GM12873 (cell line): ENCODE data around the gene KIF6.

Experiments used
- TF ChIP-seq, protein P1 (sequence below): IDR thresholded peaks from 2 replicates; pipeline ENCODE4 v1.5.1; 2012; ENCODE audit warnings: low read depth, mild to moderate bottlenecking, moderate library complexity, low read length, control low read depth; ENCODE audit not compliant: insufficient read depth; ENCODE audit errors: missing control alignments

KIF6 gene

GRCh38 chr6:39453956-39454524, 271.2 kb downstream of the KIF6 start:
- TF ChIP-seq, protein P1, sequence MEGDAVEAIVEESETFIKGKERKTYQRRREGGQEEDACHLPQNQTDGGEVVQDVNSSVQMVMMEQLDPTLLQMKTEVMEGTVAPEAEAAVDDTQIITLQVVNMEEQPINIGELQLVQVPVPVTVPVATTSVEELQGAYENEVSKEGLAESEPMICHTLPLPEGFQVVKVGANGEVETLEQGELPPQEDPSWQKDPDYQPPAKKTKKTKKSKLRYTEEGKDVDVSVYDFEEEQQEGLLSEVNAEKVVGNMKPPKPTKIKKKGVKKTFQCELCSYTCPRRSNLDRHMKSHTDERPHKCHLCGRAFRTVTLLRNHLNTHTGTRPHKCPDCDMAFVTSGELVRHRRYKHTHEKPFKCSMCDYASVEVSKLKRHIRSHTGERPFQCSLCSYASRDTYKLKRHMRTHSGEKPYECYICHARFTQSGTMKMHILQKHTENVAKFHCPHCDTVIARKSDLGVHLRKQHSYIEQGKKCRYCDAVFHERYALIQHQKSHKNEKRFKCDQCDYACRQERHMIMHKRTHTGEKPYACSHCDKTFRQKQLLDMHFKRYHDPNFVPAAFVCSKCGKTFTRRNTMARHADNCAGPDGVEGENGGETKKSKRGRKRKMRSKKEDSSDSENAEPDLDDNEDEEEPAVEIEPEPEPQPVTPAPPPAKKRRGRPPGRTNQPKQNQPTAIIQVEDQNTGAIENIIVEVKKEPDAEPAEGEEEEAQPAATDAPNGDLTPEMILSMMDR = no peak

- TF ChIP-seq, protein P1 = no peak
Measured at GRCh38 chr6:39453241-39453640, 272.0 kb downstream of the KIF6 start.

- TF ChIP-seq, protein P1 = no peak
Measured at GRCh38 chr6:39452306-39453145, 272.7 kb downstream of the KIF6 start.

DNA sequence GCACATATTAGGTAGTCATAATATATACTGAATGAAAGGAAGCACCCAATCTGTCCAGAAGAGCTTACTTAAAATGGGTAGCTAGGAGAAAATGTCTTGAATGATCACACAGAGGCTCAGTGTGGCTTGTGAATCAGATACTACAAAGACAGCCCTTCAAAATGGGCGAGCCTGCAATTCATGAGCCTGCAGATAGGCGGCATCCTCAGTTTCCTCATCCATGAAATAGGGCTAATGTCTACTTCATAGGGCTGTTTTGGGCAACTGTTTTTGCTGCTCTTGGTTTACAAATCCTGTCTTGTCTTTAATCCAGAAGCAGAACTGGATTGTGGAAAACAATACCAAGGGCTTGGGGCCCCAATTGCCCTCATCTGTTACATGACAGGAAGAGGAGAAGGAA, 273.4 kb downstream of the KIF6 start:
- TF ChIP-seq, protein P1 = peak; percentile 82

DNA sequence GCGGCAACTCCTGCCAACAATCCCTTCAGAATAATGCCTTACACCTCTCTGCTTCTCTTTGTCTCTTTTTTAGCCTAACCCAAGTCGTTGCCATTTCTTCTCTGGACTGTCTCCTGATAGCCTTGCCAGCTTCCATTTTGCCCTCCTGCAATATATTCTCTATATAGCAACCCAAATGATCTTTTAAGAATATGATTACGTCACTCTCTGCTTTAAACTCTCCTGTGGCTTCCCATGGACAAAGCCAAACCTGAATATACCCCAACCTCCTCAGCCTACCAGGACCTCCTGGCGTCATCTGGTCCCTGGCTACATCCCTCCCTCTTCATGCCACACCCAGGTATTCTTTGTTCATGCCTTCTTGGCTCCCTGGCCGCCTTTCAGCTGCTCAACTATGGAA, 276.2 kb downstream of the KIF6 start:
- TF ChIP-seq, protein P1 = no peak

DNA sequence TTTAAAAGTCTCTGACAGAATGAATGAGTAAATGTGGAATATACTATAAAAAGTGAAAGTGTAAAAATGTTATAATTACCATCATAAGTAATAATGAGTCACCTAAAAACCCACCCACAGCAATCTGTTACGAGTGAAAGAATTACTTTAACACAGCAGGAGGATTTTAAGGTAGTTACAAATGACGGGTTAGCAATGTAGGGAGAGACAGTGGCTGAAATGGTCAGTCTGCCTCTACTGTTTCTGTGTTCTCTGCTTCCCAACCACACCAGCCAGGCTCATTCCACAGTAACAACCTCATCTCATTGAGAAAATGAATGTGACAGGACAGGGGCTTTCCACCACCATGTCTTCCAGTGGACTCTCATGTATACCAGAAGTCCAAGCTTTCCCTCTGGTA, 278.3 kb downstream of the KIF6 start:
- TF ChIP-seq, protein P1 = no peak

GRCh38 chr6:39445667-39446066, 279.5 kb downstream of the KIF6 start:
- TF ChIP-seq, protein P1 = no peak
